GM18909 (cell line): ENCODE data around the gene LHX4.

Source experiments
- ATAC-seq: cut with Tn5 transposase; IDR thresholded peaks from one replicate; pipeline ENCODE4 v1.9.1; 2021; ENCODE audit warnings: mild to moderate bottlenecking; ENCODE audit not compliant: unreplicated experiment, poor library complexity

LHX4 gene

DNA sequence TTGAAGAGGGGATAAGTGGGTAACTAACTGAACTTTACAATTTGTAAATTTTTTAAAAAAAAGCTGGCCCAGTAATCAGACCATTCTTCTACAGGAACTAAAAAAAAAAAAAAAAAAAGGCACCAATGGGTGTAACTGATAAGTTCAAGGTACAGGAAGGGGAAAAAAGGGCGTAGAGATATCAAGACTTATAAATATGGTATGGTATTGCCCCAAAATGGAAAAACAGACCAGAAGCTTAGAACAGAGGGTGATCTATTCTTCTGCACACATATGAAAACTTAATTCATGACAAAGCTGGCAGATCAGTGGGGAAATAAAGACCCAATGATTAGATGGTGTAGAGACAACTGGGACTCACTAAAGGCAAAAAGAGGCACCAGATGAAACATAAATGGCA, 58.9 kb downstream of the LHX4 start:
- ATAC-seq = no peak

DNA sequence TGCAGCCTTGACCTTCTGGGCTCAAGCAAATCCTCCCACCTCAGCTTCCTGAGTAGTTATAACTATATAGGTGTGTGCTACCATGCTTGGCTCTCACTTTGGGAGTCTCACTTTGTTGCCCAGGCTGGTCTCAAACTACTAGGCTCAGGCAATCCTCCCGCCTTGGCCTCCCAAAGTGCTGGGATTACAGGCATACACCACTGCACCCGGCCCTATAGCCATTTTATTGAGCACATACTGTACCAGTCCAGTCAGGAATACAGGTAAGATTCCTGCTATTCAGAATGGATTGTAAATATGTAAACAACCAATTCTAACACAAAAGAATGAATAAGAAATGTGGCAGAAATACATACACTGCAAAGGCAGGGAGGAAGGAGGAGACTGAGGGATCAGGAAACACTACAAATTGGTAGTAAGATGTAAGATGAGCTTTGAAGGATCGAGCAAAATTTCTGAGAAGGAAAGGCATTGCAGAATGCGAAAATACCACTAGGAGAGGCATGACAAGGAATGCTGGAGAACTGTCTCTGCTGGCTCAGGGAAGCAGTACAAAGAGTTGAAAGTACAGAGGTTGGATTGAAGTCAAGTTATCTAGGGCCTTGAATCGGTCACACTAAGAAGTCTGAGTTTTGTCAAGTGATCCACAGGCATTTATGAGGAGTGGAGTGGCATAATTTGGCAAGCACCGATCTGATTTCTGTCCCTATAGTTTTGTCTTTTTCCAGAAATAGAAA, 60.4 kb downstream of the LHX4 start:
- ATAC-seq = no peak

DNA sequence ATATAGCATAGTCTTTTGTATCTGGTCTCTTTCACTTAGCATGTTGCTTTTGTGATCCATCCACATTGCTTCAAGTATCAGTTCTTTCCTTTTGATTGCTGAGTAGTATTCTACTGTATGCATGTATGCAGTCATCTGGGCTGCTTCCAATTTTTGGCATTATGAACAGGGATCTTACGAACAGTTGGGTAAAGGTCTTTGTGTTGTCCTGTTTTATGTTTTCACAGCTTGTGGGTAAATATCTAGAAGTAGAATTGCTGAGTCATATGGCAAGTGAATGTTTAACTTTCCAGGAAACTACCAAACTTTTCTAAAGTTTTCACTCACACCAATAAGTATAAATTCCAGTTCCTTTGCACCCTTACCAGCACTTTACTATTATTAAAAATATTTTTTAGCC, 60.9 kb downstream of the LHX4 start:
- ATAC-seq = no peak

DNA sequence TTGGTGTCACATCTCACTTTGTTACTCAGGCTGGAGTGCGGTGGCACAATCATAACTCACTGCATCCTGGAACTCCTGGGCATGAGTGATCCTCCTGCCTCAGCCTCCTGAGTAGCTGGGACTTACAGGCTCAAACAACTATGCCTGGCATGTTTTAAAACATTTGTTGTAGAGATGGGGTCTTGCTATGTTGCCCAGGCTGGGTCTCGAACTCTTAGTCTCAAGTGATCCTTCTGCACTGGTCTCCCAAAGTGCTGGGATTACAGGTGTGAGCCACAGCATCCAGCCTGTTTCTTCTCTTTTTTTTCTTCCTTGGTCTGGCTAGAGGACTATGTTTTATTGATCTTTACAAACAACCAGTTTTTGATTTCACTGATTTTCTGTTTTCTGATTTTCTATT, 64.6 kb downstream of the LHX4 start:
- ATAC-seq = no peak

DNA sequence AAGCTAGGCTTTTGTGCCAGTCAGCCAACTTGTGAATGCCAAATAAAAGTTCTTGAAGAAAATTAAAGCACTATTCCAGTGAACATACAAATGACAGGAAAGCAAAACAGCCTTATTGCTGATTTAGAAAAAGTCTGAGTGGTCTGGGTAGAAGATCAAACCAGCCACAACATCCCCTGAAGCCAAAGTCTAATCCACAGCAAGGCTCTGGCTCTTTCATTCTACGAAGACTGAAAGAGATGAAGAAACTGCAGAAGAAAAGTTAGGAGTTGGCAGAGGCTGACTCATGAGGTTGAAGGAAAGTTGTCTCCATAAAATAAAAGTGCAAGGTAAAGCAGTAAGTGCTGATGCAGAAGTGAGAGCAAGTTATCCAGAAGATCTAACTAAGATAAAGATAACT, 65.9 kb downstream of the LHX4 start:
- ATAC-seq = no peak

DNA sequence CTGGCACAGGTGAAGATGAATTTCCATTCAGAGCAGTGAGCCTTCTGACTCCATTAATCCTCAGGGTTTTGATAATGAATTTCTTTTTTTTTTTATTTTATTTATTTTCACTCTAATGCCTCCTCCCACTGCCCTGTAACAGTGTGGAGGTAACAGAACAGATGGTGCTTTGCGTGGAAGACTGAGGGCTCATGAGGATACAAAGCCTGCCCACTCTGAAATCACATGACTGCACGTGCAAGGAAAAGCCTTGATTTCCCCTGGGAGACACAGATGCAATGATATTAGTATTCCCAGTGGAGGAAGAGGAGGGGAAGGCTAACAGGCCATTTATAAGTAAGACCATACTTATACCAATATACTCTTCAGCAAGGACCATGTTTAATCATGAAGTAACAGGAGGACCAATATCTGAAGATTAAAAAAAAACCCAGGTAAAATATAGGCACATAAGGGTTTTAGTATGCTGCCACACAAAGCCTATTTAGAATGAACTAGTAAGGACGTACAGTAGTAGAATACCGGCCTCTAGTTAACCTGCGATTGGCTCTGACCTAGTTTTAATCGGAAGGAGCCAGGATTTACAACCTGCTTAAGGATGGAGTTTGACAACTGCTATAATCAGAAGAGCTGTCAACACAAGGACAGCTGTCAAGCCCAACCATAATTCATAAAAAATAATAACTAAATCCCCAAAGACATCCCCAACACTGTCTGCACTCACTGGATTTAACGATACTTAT, 69.6 kb downstream of the LHX4 start:
- ATAC-seq = no peak

DNA sequence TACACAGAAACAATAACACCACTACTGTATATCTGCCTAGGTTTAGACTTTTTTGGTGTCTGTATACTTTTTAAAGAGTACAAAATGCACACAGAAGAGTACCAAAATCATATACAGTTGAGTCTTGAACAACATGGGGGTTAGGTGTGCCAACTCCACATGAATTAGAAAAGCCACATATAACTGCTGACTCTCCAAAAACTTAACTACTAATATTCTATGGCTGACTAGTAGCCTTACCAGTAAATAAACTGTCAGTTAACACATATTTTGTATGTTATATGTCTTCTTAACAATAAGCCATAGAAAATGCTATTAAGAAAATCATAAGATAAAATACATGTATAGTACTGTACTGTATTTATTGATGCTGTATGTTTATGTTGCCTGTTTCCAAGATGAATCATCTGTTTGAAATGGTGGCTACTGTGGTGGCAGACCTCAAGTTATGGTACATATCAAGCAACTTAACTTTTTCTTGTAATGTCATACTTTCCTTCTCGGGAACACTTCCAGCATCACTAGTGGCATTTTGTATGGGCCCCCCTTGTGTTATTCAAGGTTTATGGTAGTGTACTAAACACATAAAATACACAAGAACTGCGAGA, 71.2 kb downstream of the LHX4 start:
- no peak for ATAC-seq

DNA sequence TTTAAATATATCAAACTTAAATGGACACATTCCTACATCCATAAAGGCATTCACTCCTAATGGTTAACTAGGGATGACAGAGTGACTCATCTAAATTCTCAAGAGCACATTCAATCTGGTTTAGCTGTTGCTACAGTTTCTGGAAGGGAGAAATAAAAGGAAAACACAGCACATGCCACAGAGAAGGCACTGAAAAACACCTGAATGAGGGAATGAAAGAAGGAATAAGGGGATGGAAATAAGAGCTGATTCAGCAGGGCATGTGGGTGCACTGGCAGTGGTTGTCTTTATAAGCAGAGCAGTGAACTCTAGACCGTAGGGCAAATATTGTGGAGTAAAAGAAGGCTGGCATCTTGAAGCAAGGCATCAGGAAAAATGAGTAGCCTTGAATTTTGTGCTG, 79.3 kb downstream of the LHX4 start:
- no peak for ATAC-seq

DNA sequence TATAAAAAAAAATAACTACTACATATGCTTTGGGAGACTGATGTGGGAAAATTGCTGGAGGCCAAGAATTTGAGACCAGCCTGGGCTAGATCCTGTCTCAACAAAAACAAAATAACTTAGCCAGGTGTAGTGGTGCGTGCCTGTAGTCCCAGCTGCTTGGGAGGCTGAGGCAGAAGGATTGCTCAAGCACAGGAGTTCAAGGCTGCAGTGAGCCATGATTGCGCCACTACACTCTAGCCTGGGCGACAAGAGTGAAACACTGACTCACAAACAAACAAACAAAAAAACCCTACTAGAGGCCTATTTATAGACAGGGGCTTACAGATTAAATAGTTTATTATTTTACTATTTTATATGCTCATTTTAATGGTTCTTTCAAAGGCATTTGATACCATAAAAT, 80.0 kb downstream of the LHX4 start:
- no peak for ATAC-seq

DNA sequence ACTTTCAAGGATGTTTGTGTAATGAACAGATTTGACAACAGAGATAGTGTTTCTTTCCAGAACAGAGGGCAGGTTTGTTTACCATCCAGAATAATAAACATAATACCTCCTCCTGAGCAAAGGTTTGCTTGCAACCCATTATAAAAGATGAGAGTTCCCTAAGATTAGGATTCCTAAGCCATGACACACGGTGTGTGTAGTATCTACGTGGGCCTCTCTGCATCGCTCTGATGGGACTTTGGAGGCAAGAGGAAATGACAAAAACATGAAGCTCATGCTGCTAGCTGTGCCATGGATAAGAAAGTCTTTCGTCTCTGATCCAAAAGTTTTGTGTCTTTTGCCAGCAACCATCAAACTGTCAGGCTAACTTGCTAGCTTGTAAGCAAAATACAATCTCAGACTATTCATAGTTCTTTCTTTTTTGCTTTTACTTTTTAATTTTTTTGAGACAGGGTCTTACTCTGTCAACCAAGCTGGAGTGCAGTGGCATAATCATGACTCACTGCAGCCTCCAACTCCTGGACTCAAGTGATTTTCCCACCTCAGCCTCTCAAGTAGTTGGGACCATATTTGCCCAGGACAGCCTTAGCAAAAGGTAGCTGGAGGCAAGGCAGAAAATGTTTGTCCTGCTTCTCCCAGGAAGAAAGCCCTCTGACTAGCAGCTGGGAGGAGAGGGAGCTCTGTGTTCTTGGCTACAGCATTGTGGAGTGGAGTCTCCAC, 81.1 kb downstream of the LHX4 start:
- ATAC-seq = no peak

DNA sequence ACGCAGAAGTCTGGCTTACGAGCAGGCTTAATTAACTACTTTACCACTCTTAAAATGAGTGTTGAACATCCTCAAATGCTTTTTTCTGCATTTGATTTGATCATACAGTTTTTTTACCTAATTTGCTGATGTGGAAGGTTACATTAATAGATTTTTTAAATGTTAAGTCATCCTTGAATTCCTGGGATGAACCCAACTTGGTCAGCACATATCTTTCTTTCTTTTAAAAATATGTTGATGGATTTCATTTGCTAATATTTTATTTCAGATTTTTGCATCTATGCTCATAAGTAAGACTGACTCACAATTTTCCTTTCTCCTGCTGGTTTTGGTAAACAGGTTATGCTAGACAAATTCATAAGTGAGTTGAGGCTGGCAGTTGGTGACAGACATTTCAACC, 82.9 kb downstream of the LHX4 start:
- no peak for ATAC-seq

DNA sequence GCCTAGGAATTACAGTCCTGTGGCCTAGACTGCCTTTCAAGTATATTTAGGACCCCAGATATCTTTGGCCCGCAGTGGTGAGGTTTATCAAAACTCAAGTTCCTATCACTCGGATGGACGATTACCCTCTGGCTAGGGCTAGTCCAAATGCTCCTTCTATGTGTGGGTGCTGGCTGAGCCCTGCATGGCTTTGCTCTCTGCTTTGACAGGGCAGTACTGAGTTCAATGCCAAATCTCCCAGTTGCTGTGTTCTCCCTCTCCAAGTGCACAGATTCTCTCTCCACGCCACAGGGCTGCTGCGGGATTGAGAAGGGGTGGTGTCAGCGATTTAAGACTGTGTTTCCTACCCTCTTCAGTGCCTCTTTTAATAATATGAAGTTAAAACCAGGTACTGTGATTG, 97.0 kb downstream of the LHX4 start:
- no peak for ATAC-seq
